A549 (cell line): ENCODE data around the gene RELN. TPM values are rescaled to one million over a fixed set of nuclear protein-coding genes. Genes with fewer than 3 reads are reported as not detected.

Source experiments
- ATAC-seq, 2 experiments: fragments of 200-7000 bp in 1 of 2; fragments of >200 bp in 1 of 2; cut with Nextera tagmentation in 1 of 2; cut with Tn5 transposase in 1 of 2; 3 replicates each; pipeline versions ENCODE4 v1.8.0 to v1.9.1; 2018 to 2020; ENCODE audit warnings: mild to moderate bottlenecking in 1 of 2, moderate library complexity in 1 of 2
- CTCF ChIA-PET: fragments of 300-600 bp; sonication (Branson Sonifier 250); formaldehyde crosslinking; extraction: SDS; loops from one replicate; lab custom pipeline; 2021; ENCODE audit warnings: antibody characterized with exemption, inconsistent platforms; lab: Yijun Ruan, JAX
- POLR2A ChIA-PET: fragments of 350-600 bp; formaldehyde crosslinking; extraction: SDS; loops from one replicate; lab custom pipeline; 2021; ENCODE audit warnings: antibody characterized with exemption, inconsistent platforms; lab: Yijun Ruan, JAX
- DNase-seq, 2 experiments: peaks; one replicate each; pipeline versions ENCODE4 v3.0.0 to v3.0.0-alpha.2; 2011 to 2016; ENCODE audit warnings: low read depth in 1 of 2, low spot score in 1 of 2
- FAIRE-seq: peaks from 2 replicates; lab custom pipeline; 2011; peaks lifted over from hg19 to GRCh38; lab: Jason Lieb, UNC
- H3K27ac ChIP-seq, 2 experiments: fragments of >200 bp; sonication (Bioruptor Twin); formaldehyde crosslinking; 3 replicates each; pipeline ENCODE4 v1.5.1; 2016 to 2017
- H3K4me1 ChIP-seq: fragments of >200 bp; sonication (Bioruptor Twin); formaldehyde crosslinking; 3 replicates; pipeline ENCODE4 v1.6.1; 2016
- H3K4me2 ChIP-seq: fragments of >200 bp; sonication (Bioruptor Twin); formaldehyde crosslinking; 3 replicates; pipeline ENCODE4 v1.6.1; 2016
- H3K4me3 ChIP-seq: fragments of >200 bp; sonication (Bioruptor Twin); formaldehyde crosslinking; 3 replicates; pipeline ENCODE4 v1.5.1; 2016
- H3K9me3 ChIP-seq: fragments of >200 bp; sonication (Bioruptor Twin); formaldehyde crosslinking; 3 replicates; pipeline ENCODE4 v1.6.1; 2016
- ATOH8 ChIP-seq: fragments of 250-450 bp; sonication (Bioruptor Pico); IDR thresholded peaks from 2 replicates; pipeline ENCODE4 v1.5.0; 2020; ENCODE audit warnings: low read depth, mild to moderate bottlenecking, moderate library complexity
- BHLHE40 ChIP-seq: IDR thresholded peaks from 2 replicates; pipeline ENCODE4 v1.6.1; 2012; ENCODE audit warnings: low read depth, low read length, inconsistent platforms
- CBX8 ChIP-seq: fragments of 200-600 bp; sonication (generic); IDR thresholded peaks from 2 replicates; pipeline ENCODE4 v1.6.1; 2016
- CEBPB ChIP-seq, 2 experiments: fragments of >200 bp in 1 of 2; sonication (Bioruptor Twin) in 1 of 2; formaldehyde crosslinking in 1 of 2; IDR thresholded peaks; 2 replicates each; pipeline ENCODE4 v1.6.1; 2012 to 2016
- CHD2 ChIP-seq: fragments of 150-350 bp; IDR thresholded peaks from 2 replicates; pipeline ENCODE4 v1.6.1; 2014; ENCODE audit warnings: low read length; ENCODE audit not compliant: partially characterized antibody
- CHD4 ChIP-seq: fragments of 200-600 bp; sonication (generic); IDR thresholded peaks from 2 replicates; pipeline ENCODE4 v1.6.1; 2016; ENCODE audit warnings: antibody characterized with exemption, mild to moderate bottlenecking, borderline replicate concordance
- EHMT2 ChIP-seq: fragments of 200-600 bp; sonication (generic); IDR thresholded peaks from 2 replicates; pipeline ENCODE4 v1.6.1; 2016; ENCODE audit warnings: antibody characterized with exemption, low read depth, mild to moderate bottlenecking, moderate library complexity
- ESRRA ChIP-seq: fragments of 150-350 bp; IDR thresholded peaks from 2 replicates; pipeline ENCODE4 v1.6.1; 2014; ENCODE audit warnings: mild to moderate bottlenecking, low read length, borderline replicate concordance
- FOSL2 ChIP-seq, 2 experiments: fragments of 450-650 bp in 1 of 2; fragments of >200 bp in 1 of 2; sonication (Bioruptor Twin) in 1 of 2; formaldehyde crosslinking; IDR thresholded peaks; 2 replicates each; pipeline versions ENCODE4 v1.5.0 to v1.6.1; 2016 to 2020; ENCODE audit warnings: mild to moderate bottlenecking in 1 of 2, moderate library complexity in 1 of 2
- HDAC2 ChIP-seq: fragments of 200-600 bp; sonication (generic); IDR thresholded peaks from 2 replicates; pipeline ENCODE4 v1.6.1; 2016
- HES2 ChIP-seq: fragments of >200 bp; sonication (Bioruptor Twin); formaldehyde crosslinking; IDR thresholded peaks from 2 replicates; pipeline ENCODE4 v1.6.1; 2016
- HEYL ChIP-seq: fragments of 250-450 bp; sonication (Bioruptor Pico); IDR thresholded peaks from 2 replicates; pipeline ENCODE4 v1.8.0; 2021; ENCODE audit warnings: mild to moderate bottlenecking, moderate library complexity
- KDM1A ChIP-seq: fragments of 200-600 bp; sonication (generic); IDR thresholded peaks from 2 replicates; pipeline ENCODE4 v1.6.1; 2016; ENCODE audit warnings: low read depth, mild to moderate bottlenecking
- KDM5A ChIP-seq: fragments of 200-600 bp; sonication (generic); IDR thresholded peaks from 2 replicates; pipeline ENCODE4 v1.6.1; 2016; ENCODE audit warnings: antibody characterized with exemption, mild to moderate bottlenecking
- MAFK ChIP-seq: fragments of 450-650 bp; IDR thresholded peaks from 2 replicates; pipeline ENCODE4 v1.6.1; 2014; ENCODE audit not compliant: partially characterized antibody
- MYC ChIP-seq: IDR thresholded peaks from 2 replicates; pipeline ENCODE4 v1.6.1; 2012; ENCODE audit warnings: mild to moderate bottlenecking, inconsistent platforms, low read length, improper control_type of control experiment, borderline replicate concordance
- NFE2L2 ChIP-seq: fragments of 150-350 bp; conservative IDR thresholded peaks from 2 replicates; pipeline ENCODE4 v1.6.1; 2014; ENCODE audit warnings: low read length
- NR3C1 ChIP-seq: fragments of >200 bp; sonication (Bioruptor Twin); formaldehyde crosslinking; IDR thresholded peaks from 3 replicates; pipeline ENCODE4 v1.6.1; 2017
- PHF8 ChIP-seq: fragments of 200-600 bp; sonication (generic); IDR thresholded peaks from 2 replicates; pipeline ENCODE4 v1.6.1; 2016; ENCODE audit warnings: low read depth, mild to moderate bottlenecking, antibody characterized with exemption, moderate library complexity, borderline replicate concordance
- POLR2AphosphoS2 ChIP-seq: conservative IDR thresholded peaks from 2 replicates; pipeline ENCODE4 v1.6.1; 2012; ENCODE audit warnings: low read length, improper control_type of control experiment, inconsistent platforms
- RAD21 ChIP-seq, 2 experiments: fragments of >200 bp in 1 of 2; sonication (Bioruptor Twin) in 1 of 2; formaldehyde crosslinking in 1 of 2; IDR thresholded peaks in 1 of 2; conservative IDR thresholded peaks in 1 of 2; 2 replicates in 1 of 2; 3 replicates in 1 of 2; pipeline ENCODE4 v1.6.1; 2012 to 2018; ENCODE audit warnings: inconsistent platforms in 1 of 2
- RARB ChIP-seq: fragments of 250-450 bp; sonication (Bioruptor Pico); IDR thresholded peaks from 2 replicates; pipeline ENCODE4 v1.8.0; 2021; ENCODE audit warnings: mild to moderate bottlenecking, moderate library complexity
- RCOR1 ChIP-seq: fragments of 150-350 bp; IDR thresholded peaks from 2 replicates; pipeline ENCODE4 v1.6.1; 2014; ENCODE audit warnings: antibody characterized with exemption, low read length, low read depth
- TFCP2L1 ChIP-seq: fragments of 250-450 bp; sonication (Bioruptor Pico); IDR thresholded peaks from 2 replicates; pipeline ENCODE4 v1.5.0; 2021; ENCODE audit warnings: mild to moderate bottlenecking
- USF2 ChIP-seq: fragments of 450-650 bp; IDR thresholded peaks from 2 replicates; pipeline ENCODE4 v1.6.1; 2014; ENCODE audit warnings: antibody characterized with exemption
- WGBS: methylation state at CpG from one replicate; pipeline ENCODE4 v1.1.6; 2017; ENCODE audit errors: missing lambda C conversion rate; 5-methylcytosine and 5-hydroxymethylcytosine counted together
- polyA plus RNA-seq, 4 experiments: library from polyadenylated mRNA; depleted of rRNA in 3 of 4; stranded (reverse); fragments of >200 nt; fragmentation: RNase III in 1 of 4; extraction: RNeasy Plus Mini Kit Qiagen cat#74134 plus additional on column Dnase treatment in 1 of 4; gene quantifications; 2 replicates in 3 of 4; 3 replicates in 1 of 4; pipeline ENCODE4 v1.2.3, GENCODE V29; 2011 to 2017
- TF ChIP-seq, protein P1 (sequence below): fragments of 200-600 bp; sonication (generic); IDR thresholded peaks from 2 replicates; pipeline ENCODE4 v1.6.1; 2016; ENCODE audit warnings: antibody characterized with exemption, mild to moderate bottlenecking, moderate library complexity

The RELN gene
- polyA plus RNA-seq, 2 of the 4 experiments (the other 2 are of a cell fraction), result not detected

- no peak overlapping the region for H3K4me3 ChIP-seq
- DNase-seq (no peak), FAIRE-seq (no peak), ATAC-seq (no peak)
- ChIA-PET POLR2A (no interaction called here), CTCF (no interaction called here)
- 4% methylated on average over 2 of the region's 2 CpGs for WGBS
- no peak for TF ChIP-seq CHD2
- no peak for TF ChIP-seq CBX8
- TF ChIP-seq RARB (CRISPR knock-in tag), result no peak
- no peak for TF ChIP-seq TFCP2L1 (CRISPR knock-in tag)
- no peak for TF ChIP-seq RCOR1
- no peak for TF ChIP-seq RAD21 (conservative IDR thresholded peaks at IDR 0.05 in 1 of 2, IDR thresholded peaks at IDR 0.05 in 1 of 2)
- TF ChIP-seq, protein P1, sequence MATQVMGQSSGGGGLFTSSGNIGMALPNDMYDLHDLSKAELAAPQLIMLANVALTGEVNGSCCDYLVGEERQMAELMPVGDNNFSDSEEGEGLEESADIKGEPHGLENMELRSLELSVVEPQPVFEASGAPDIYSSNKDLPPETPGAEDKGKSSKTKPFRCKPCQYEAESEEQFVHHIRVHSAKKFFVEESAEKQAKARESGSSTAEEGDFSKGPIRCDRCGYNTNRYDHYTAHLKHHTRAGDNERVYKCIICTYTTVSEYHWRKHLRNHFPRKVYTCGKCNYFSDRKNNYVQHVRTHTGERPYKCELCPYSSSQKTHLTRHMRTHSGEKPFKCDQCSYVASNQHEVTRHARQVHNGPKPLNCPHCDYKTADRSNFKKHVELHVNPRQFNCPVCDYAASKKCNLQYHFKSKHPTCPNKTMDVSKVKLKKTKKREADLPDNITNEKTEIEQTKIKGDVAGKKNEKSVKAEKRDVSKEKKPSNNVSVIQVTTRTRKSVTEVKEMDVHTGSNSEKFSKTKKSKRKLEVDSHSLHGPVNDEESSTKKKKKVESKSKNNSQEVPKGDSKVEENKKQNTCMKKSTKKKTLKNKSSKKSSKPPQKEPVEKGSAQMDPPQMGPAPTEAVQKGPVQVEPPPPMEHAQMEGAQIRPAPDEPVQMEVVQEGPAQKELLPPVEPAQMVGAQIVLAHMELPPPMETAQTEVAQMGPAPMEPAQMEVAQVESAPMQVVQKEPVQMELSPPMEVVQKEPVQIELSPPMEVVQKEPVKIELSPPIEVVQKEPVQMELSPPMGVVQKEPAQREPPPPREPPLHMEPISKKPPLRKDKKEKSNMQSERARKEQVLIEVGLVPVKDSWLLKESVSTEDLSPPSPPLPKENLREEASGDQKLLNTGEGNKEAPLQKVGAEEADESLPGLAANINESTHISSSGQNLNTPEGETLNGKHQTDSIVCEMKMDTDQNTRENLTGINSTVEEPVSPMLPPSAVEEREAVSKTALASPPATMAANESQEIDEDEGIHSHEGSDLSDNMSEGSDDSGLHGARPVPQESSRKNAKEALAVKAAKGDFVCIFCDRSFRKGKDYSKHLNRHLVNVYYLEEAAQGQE, result no peak
- TF ChIP-seq BHLHE40, result no peak
- TF ChIP-seq MAFK, result no peak
- TF ChIP-seq KDM5A, result no peak
- TF ChIP-seq PHF8, result no peak
- TF ChIP-seq HES2, result no peak
- no peak for TF ChIP-seq CHD4
- no peak for TF ChIP-seq USF2
- no peak for TF ChIP-seq NR3C1
- TF ChIP-seq KDM1A, result no peak
- TF ChIP-seq POLR2AphosphoS2, result no peak
- no peak for TF ChIP-seq EHMT2
- H3K27ac ChIP-seq, result no peak overlapping the region
- no peaks in the 10 kb centered on the region for H3K4me1 ChIP-seq
- no peak overlapping the region for H3K4me2 ChIP-seq
- H3K9me3 ChIP-seq, result no peaks in the 10 kb centered on the region
Measured at GRCh38 chr7:103686763-103687162, 302.7 kb downstream of the RELN start.

- FAIRE-seq (no peak), ATAC-seq (no peak)
- POLR2A ChIA-PET, result no interaction called here
Measured at GRCh38 chr7:103686064-103686463, 303.4 kb downstream of the RELN start.

GRCh38 chr7:103685646-103686045 is 303.8 kb downstream of the RELN start:
- no peaks in the 10 kb centered on the region for H3K9me3 ChIP-seq
- H3K4me2 ChIP-seq, result no peak overlapping the region
- no peak overlapping the region for H3K4me3 ChIP-seq
- no peak for TF ChIP-seq MYC
- no peak for TF ChIP-seq TFCP2L1 (CRISPR knock-in tag)
- no peak for TF ChIP-seq KDM1A
- no peak for TF ChIP-seq HDAC2
- TF ChIP-seq CEBPB (IDR thresholded peaks at IDR 0.05), result no peak
- no peak for TF ChIP-seq HEYL (CRISPR knock-in tag)
- no peak for TF ChIP-seq ATOH8 (CRISPR knock-in tag)
- no peak for TF ChIP-seq ESRRA
- no peak for TF ChIP-seq MAFK
- TF ChIP-seq POLR2AphosphoS2, result no peak
- FAIRE-seq (no peak), ATAC-seq (no peak), DNase-seq (no peak)
- ChIA-PET POLR2A (no interaction called here), CTCF (no interaction called here)
- H3K27ac ChIP-seq, result no peak overlapping the region
- 20% methylated on average over 2 of the region's 2 CpGs for WGBS
- H3K4me1 ChIP-seq, result no peaks in the 10 kb centered on the region

More at GRCh38 chr7:103686064-103686463, 303.4 kb downstream of the RELN start:
- 20% methylated on average over 2 of the region's 2 CpGs for WGBS
- Histone ChIP-seq H3K9me3 (no peaks in the 10 kb centered on the region), H3K4me3 (no peak overlapping the region), H3K4me1 (no peaks in the 10 kb centered on the region), H3K27ac (no peak overlapping the region), H3K4me2 (no peak overlapping the region)
- TF ChIP-seq HDAC2 (no peak), FOSL2 (IDR thresholded peaks at IDR 0.05) (no peak), FOSL2 (CRISPR knock-in tag; IDR thresholded peaks at IDR 0.05) (no peak), NFE2L2 (no peak)
- CTCF ChIA-PET, result no interaction called here
- DNase-seq, result no peak
